GM12865 (cell line): Measurements from ENCODE around the gene NOP14.

Experiments used
- DNase-seq: peaks from one replicate; pipeline ENCODE4 v3.0.0; 2010; ENCODE audit warnings: low read depth
- H3K4me3 ChIP-seq: 2 replicates; pipeline ENCODE4 v1.5.1; 2011; ENCODE audit warnings: mild to moderate bottlenecking, low read depth, low read length, control low read depth
- TF ChIP-seq, protein P1 (sequence below): IDR thresholded peaks from 2 replicates; pipeline ENCODE4 v1.5.1; 2011; ENCODE audit warnings: low read length, control low read depth, low read depth, inconsistent platforms; ENCODE audit not compliant: insufficient read depth; ENCODE audit errors: missing control alignments

The NOP14 gene

DNA sequence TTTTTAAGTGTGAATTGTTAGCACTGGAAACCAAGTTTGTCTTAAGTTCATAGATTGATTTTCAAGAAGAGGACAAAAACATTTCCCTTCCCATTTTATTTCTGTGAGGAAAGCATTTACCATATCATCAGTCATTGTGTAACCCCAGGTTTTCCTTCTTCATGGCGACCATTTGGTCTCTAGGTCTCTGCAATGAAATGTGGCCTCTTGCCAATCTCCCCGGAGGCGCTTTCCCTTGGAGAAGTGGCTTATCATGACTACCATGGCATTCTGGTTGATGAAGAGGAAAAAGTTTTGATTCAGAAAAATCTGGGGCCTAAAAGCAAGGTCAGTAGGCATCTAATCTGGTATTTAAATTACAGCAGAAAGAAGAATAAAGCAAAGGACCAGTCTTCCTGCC is 65.2 kb downstream of the NOP14 start:
- H3K4me3 ChIP-seq: no peak overlapping the region
- TF ChIP-seq, protein P1, sequence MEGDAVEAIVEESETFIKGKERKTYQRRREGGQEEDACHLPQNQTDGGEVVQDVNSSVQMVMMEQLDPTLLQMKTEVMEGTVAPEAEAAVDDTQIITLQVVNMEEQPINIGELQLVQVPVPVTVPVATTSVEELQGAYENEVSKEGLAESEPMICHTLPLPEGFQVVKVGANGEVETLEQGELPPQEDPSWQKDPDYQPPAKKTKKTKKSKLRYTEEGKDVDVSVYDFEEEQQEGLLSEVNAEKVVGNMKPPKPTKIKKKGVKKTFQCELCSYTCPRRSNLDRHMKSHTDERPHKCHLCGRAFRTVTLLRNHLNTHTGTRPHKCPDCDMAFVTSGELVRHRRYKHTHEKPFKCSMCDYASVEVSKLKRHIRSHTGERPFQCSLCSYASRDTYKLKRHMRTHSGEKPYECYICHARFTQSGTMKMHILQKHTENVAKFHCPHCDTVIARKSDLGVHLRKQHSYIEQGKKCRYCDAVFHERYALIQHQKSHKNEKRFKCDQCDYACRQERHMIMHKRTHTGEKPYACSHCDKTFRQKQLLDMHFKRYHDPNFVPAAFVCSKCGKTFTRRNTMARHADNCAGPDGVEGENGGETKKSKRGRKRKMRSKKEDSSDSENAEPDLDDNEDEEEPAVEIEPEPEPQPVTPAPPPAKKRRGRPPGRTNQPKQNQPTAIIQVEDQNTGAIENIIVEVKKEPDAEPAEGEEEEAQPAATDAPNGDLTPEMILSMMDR: no peak
- no peak for DNase-seq

DNA sequence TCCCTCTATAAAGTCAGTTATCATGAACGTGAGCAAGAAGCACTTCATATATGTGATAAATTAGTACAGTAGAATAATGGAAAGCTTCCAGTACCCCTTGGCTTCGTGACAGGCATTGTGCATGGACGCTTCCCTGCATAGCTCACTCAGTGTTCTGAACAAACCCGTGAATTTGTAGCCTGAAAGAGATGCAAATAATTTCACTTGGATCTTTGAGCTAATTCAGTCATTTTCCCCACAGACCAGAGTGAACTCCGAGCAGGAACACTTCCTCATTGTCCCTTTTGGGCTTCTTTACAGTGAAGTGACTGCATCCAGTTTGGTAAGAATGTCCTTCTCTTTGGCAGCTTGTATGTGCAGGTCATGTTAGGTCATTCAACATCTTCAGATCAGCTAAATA is 69.4 kb downstream of the NOP14 start:
- DNase-seq: no peak
- TF ChIP-seq, protein P1: no peak

GRCh38 chr4:2891294-2891693 is 71.9 kb downstream of the NOP14 start:
- no peak overlapping the region for H3K4me3 ChIP-seq
- no peak for DNase-seq
- TF ChIP-seq, protein P1: no peak

More for the DNA sequence above, 69.4 kb downstream of the NOP14 start:
- no peak overlapping the region for H3K4me3 ChIP-seq

DNA sequence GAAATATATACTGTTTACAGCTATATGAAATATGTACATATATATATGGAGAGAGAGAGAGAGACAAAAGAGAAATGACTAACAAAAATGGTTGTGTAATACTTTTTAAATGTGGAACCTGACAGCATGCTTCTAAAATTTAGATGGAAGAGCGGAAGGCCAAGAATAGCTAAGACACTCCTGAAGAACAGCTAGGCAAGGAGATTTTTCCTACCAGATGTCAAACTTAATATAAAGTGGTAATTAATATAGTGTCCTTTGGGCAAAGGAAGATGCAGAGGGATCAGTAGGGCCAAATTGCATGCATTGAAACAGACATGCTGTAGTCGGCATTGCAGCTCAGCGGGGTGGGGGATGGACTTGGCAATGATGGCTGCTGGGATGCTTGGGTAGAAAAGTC is 74.3 kb downstream of the NOP14 start:
- H3K4me3 ChIP-seq: no peak overlapping the region
- TF ChIP-seq, protein P1: no peak

More for the DNA sequence above, 74.3 kb downstream of the NOP14 start:
- DNase-seq: no peak
